Endothelial cell of umbilical vein (primary cell): ENCODE data around the gene RBM39. TPM values are rescaled to one million over a fixed set of nuclear protein-coding genes. Genes with fewer than 3 reads are reported as not detected.

Source experiments
- BruUV-seq: library from RNA; stranded (reverse); fragments of 400-500 nt; replicated peaks from 2 replicates; lab custom pipeline; 2021; lab: Mats Ljungman, UMichigan
- CTCF ChIA-PET: fragments of 300-600, 350-600 bp; sonication (Branson Sonifier 250); formaldehyde crosslinking; loops from one replicate; lab custom pipeline; 2021; ENCODE audit warnings: antibody characterized with exemption, inconsistent platforms; lab: Charles Lee
- POLR2A ChIA-PET: fragments of 300-600, 350-600 bp; sonication (Branson Sonifier 250); formaldehyde crosslinking; loops from one replicate; lab custom pipeline; 2021; ENCODE audit warnings: antibody characterized with exemption, inconsistent platforms; lab: Charles Lee
- DNase-seq: peaks from one replicate; pipeline ENCODE4 v3.0.0-alpha.2; 2011; ENCODE audit warnings: low read depth, low spot score
- FAIRE-seq: peaks from 2 replicates; lab custom pipeline; 2011; peaks lifted over from hg19 to GRCh38; lab: Jason Lieb, UNC
- H2AFZ ChIP-seq: 2 replicates; pipeline ENCODE4 v1.6.0; 2012; ENCODE audit warnings: low read depth, low read length, control low read depth, inconsistent platforms
- H3K27ac ChIP-seq: 2 replicates; pipeline ENCODE4 v1.5.1; 2011; ENCODE audit warnings: low read depth, mild to moderate bottlenecking, control low read depth, low read length, moderate library complexity; ENCODE audit not compliant: insufficient read depth
- H3K27me3 ChIP-seq, 2 experiments: 2 replicates each; pipeline versions ENCODE4 v1.6.0 to v1.6.1; 2011; ENCODE audit warnings: low read length in 2 of 2, mixed read lengths in 1 of 2; ENCODE audit not compliant: control insufficient read depth in 2 of 2, insufficient read depth in 2 of 2
- H3K36me3 ChIP-seq, 2 experiments: 2 replicates in 1 of 2; 3 replicates in 1 of 2; pipeline ENCODE4 v1.5.1; 2011; ENCODE audit warnings: low read length in 2 of 2, mild to moderate bottlenecking in 1 of 2, moderate library complexity in 1 of 2; ENCODE audit not compliant: control insufficient read depth in 2 of 2, insufficient read depth in 2 of 2; ENCODE audit errors: extremely low read depth in 1 of 2
- H3K4me1 ChIP-seq: 3 replicates; pipeline ENCODE4 v1.5.1; 2011; ENCODE audit warnings: mild to moderate bottlenecking, low read length; ENCODE audit not compliant: control insufficient read depth, insufficient read depth; ENCODE audit errors: extremely low read depth
- H3K4me2 ChIP-seq: 2 replicates; pipeline ENCODE4 v1.6.1; 2011; ENCODE audit warnings: low read length, control low read depth, mixed read lengths; ENCODE audit not compliant: insufficient read depth
- H3K4me3 ChIP-seq, 3 experiments: fragments of 200-600 bp in 1 of 3; sonication (generic), shearing (Covaris generic) in 1 of 3; replicated peaks in 1 of 3; 2 replicates each; pipeline ENCODE4 v1.5.1; 2011 to 2016; ENCODE audit warnings: control low read depth in 3 of 3, low read length in 3 of 3, mild to moderate bottlenecking in 2 of 3, inconsistent platforms in 1 of 3, low read depth in 1 of 3, moderate library complexity in 1 of 3; ENCODE audit not compliant: insufficient read depth in 1 of 3
- H3K79me2 ChIP-seq: 2 replicates; pipeline ENCODE4 v1.6.0; 2012; ENCODE audit warnings: low read length, inconsistent platforms; ENCODE audit not compliant: control insufficient read depth, insufficient read depth
- H3K9ac ChIP-seq: replicated peaks from 2 replicates; pipeline ENCODE3; 2011; ENCODE audit warnings: low read length, control low read depth; ENCODE audit not compliant: insufficient read depth; ENCODE audit errors: extremely low read depth
- H3K9me1 ChIP-seq: replicated peaks from 3 replicates; pipeline ENCODE4 v1.6.0; 2011; ENCODE audit warnings: mild to moderate bottlenecking, low read length; ENCODE audit not compliant: control insufficient read depth, insufficient read depth; ENCODE audit errors: extremely low read depth
- H3K9me3 ChIP-seq: replicated peaks from 2 replicates; pipeline ENCODE4 v1.5.1; 2012; ENCODE audit warnings: low read length, inconsistent platforms; ENCODE audit not compliant: control insufficient read depth, insufficient read depth
- H4K20me1 ChIP-seq: replicated peaks from 2 replicates; pipeline ENCODE3; 2011; ENCODE audit warnings: mild to moderate bottlenecking, low read length; ENCODE audit not compliant: control insufficient read depth, insufficient read depth; ENCODE audit errors: extremely low read depth
- CTCF ChIP-seq, 2 donors: IDR thresholded peaks; 1 replicate in 1 of 2; 2 replicates in 1 of 2; pipeline ENCODE4 v1.5.1; 2011; ENCODE audit warnings: low read length in 2 of 2, mild to moderate bottlenecking in 2 of 2, moderate library complexity in 2 of 2, control low read depth in 1 of 2, inconsistent platforms in 1 of 2, low read depth in 1 of 2; ENCODE audit not compliant: insufficient read depth in 1 of 2; ENCODE audit errors: extremely low read depth in 1 of 2
- FOS ChIP-seq: IDR thresholded peaks from 2 replicates; pipeline ENCODE4 v1.6.1; 2011; ENCODE audit warnings: mild to moderate bottlenecking, low read length, moderate library complexity, borderline replicate concordance; ENCODE audit not compliant: insufficient read depth
- GATA2 ChIP-seq: IDR thresholded peaks from 2 replicates; pipeline ENCODE4 v1.7.0; 2011; ENCODE audit warnings: low read depth, mild to moderate bottlenecking, moderate library complexity, mixed read lengths, low read length; ENCODE audit not compliant: insufficient read length, insufficient read depth
- JUN ChIP-seq: IDR thresholded peaks from 2 replicates; pipeline ENCODE4 v1.6.1; 2011; ENCODE audit warnings: borderline replicate concordance, low read depth; ENCODE audit not compliant: insufficient read length, insufficient read depth
- MYC ChIP-seq: IDR thresholded peaks from one replicate; pipeline ENCODE4 v1.6.1; 2011; ENCODE audit warnings: mild to moderate bottlenecking, low read depth, low read length
- POLR2A ChIP-seq: IDR thresholded peaks from 2 replicates; pipeline ENCODE4 v1.6.1; 2012; ENCODE audit warnings: low read depth, mild to moderate bottlenecking, control low read depth, low read length
- POLR2AphosphoS5 ChIP-seq: IDR thresholded peaks from 2 replicates; pipeline ENCODE4 v1.6.1; 2012; ENCODE audit warnings: low read depth, mild to moderate bottlenecking, control low read depth, low read length, moderate library complexity; ENCODE audit not compliant: insufficient read depth
- dilution Hi-C: fragments of 300-500 bp; cut with MboI; formaldehyde crosslinking; loops from one replicate; pipeline ENCODE4 v1.15.0; 2019; ENCODE audit warnings: low sequenced_read_pairs; ENCODE audit not compliant: extremely low pct_ligation_motif_present
- intact Hi-C: fragments of 100-400 bp; cut with micrococcal nuclease; formaldehyde crosslinking; loops from one replicate; pipeline ENCODE4 v1.10.0; 2022
- polyA plus RNA-seq, 4 experiments: library from polyadenylated mRNA; depleted of rRNA in 3 of 4; stranded (reverse) in 3 of 4; unstranded in 1 of 4; fragments of >200 nt; gene quantifications; 2 replicates each; pipeline versions ENCODE4 v1.2.1 to v1.2.3, GENCODE V29; 2011 to 2012; ENCODE audit warnings: missing spikeins in 1 of 4
- total RNA-seq: library from RNA; stranded (reverse); gene quantifications from 2 replicates; pipeline ENCODE4 v1.2.3, GENCODE V29; 2021
- TF ChIP-seq, protein P1 (sequence below): IDR thresholded peaks from 2 replicates; pipeline ENCODE4 v1.6.1; 2011; ENCODE audit not compliant: insufficient read depth, insufficient read length

Gene RBM39
- total and polyA plus RNA-seq, 2 donors (not counting 3 experiments of a cell fraction or from before 2014, with no cell fraction given), result 106 to 309 TPM

DNA sequence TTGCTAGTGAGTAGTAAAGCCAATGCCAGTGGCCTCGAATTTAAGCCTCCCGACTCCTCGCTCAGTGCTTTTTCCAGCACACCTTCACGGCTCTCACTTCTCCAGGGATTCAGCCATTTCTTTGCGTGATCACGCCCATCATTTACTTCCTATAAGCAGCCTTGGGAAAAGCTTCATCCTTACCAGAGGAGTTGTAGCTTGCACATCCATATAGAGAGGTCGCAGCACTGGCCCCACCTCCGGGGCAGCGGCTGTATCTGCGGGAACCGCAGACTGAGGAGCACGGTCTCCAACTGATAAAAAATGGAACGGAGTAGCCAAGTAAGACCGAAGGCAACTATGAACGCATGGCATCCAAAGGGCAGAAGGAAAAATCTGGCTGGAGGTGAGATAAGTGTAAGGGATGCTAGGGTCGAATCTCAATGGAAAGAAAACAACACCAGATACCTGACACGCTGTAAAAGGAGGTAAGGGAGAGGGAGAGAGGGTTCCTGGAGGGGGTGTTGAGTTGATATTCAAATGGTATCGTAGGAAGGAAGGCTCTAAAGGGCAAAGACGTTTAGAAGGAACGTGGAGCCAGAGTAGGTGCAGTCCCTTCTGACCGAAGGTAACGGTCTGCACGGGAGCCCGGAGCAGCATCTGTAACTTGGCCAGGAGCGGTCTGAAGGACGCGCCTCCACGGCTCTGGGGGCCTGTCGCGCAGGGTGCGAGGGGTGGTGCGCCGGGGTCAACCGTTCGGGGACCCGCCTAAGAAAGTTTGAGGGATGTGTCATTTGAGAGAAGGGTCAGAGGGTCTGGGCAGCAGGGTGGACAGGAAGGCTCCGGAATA lies 43.5 kb downstream of the RBM39 start:
- Histone ChIP-seq H3K4me2 (peak overlapping the region; percentile 60), H3K27ac (no peak overlapping the region), H3K4me3 (peak overlapping the region; percentile 44 to 91 (median 87)), H3K36me3 (peaks cover 4 to 12% of the 10 kb centered on the region in 2 experiments), H3K9ac (peak overlapping the region; percentile 84), H3K4me1 (peaks cover 17% of the 10 kb centered on the region), H3K79me2 (peaks cover 13% of the 10 kb centered on the region), H4K20me1 (no peaks in the 10 kb centered on the region), H2AFZ (peak overlapping the region; percentile 73), H3K9me1 (no peaks in the 10 kb centered on the region), H3K27me3 (no peaks in the 10 kb centered on the region), H3K9me3 (no peaks in the 10 kb centered on the region)
- POLR2A ChIA-PET, result no interaction called here
- TF ChIP-seq POLR2A (no peak), CTCF (IDR thresholded peaks at IDR 0.05; ENCODE audit: extremely low read depth in 1 of 2, insufficient read depth in 1 of 2, low read depth in 1 of 2, low read length in 2 of 2) (no peak), JUN (no peak), MYC (no peak), GATA2 (no peak), POLR2AphosphoS5 (no peak), FOS (no peak)
- TF ChIP-seq, protein P1, sequence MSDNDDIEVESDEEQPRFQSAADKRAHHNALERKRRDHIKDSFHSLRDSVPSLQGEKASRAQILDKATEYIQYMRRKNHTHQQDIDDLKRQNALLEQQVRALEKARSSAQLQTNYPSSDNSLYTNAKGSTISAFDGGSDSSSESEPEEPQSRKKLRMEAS, result no peak
- CTCF ChIA-PET, result interaction anchor here (0.8 to 1.5 kb wide), 4 partner anchors 10 to 235 kb away, joined by 3 to 6 read pairs (median 3); no protein-coding TSS in a partner anchor
- dilution Hi-C loops, result no loop called here
- TSS peak; percentile 20 for BruUV-seq
- DNase-seq (peak; percentile 28), FAIRE-seq (no peak)
- intact Hi-C loops, result loop anchor here (1.0 to 10.0 kb wide), 5 partner anchors 34 to 235 kb away; partner anchors contain the start of genes CPNE1 and RBM12
